ACHN (cell line): ENCODE data around the gene VPS35L.

Experiments used
- DNase-seq: peaks from one replicate; pipeline ENCODE4 v3.0.0-alpha.2; 2015
- in situ Hi-C: cut with HindIII; loops from 2 replicates; pipeline ENCODE4 v1.10.0; 2017; ENCODE audit warnings: low sequenced_read_pairs, low pct_ligation_motif_present, low pct_unique_long_range_greater_than_20kb

VPS35L gene

DNA sequence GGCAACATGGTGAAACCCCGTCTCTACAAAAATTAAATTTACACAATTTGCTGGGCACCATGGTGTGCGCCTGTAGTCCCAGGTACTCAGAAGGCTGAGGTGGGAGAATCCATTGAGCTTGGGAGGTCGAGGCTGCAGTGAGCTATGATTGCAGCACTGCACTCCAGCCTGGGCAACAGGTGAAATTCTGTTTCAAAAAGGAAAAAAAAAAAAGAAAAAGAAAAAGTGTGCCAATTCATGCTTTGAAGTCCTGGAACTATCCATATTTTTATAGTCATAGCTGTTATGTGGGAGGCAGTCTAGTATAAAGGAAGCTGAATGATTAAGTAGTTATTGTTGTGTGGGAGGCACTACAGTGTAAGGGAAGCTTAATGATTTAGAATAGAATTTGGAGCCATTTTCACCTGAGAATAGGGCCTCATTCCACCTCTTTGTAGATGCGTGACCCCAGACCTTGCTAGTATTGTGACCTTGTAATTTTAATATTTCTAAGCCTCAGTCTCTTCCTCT, 194.1 kb downstream of the VPS35L start:
- DNase-seq: no peak
- in situ Hi-C loops: no loop called here
